ENCODE measurements around the gene ZCCHC14. TPM values are rescaled to one million over a fixed set of nuclear protein-coding genes. Genes with fewer than 3 reads are reported as not detected.
A peak's percentile ranks its signal among the peaks of the same experiment; 100 is the strongest.

ZCCHC14 gene
- total RNA-seq, 1 donor from 2014 or later, result 11.0 TPM

- peak overlapping the region; percentile 77 for H3K27ac Mint-ChIP-seq
- H3K4me1 Mint-ChIP-seq (ENCODE audit: low read depth), result peaks cover 25% of the 10 kb centered on the region
- peak; percentile 33 for DNase-seq (ENCODE audit: low spot score)
- peak overlapping the region; percentile 76 for H3K4me3 Mint-ChIP-seq
- no peaks in the 10 kb centered on the region for H3K9me3 Mint-ChIP-seq
- no peaks in the 10 kb centered on the region for H3K27me3 Mint-ChIP-seq (ENCODE audit: insufficient read depth)
- H3K36me3 Mint-ChIP-seq (ENCODE audit: low read depth), result no peaks in the 10 kb centered on the region
- intact Hi-C loops (cut with micrococcal nuclease), result loop anchor here (1.0 to 10.0 kb wide), 5 partner anchors 21 to 149 kb away; partner anchors contain the start of genes C16orf95 and ZCCHC14
These were observed 28.8 kb downstream of the ZCCHC14 start for GRCh38 chr16:87463722-87464690.

DNA sequence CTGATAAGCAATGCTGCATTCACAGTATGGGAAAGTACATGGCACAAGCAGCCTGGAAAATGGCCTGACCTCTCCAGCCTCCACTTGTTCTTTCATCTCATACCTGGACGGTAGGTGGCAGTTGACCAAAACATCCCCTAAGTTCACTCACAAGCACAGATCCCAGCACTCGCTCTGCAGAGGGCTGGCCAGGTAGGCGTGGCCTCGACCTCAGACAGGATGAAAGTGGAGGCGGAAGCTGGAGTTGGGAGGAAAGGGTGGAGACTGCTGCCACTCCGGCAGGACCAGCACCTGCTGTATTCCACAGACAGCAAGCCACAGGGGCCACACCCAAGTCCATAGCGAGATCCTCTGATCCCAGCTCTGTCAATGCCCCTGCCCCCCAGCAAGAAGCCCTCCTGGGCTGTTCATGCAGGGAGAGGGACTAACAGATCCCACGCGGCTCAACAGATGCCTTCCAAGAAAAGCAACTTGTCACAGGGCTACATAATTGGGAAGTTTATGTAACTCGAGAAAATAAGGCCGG, 31.3 kb downstream of the ZCCHC14 start:
- H3K27ac Mint-ChIP-seq, result no peak overlapping the region
- DNase-seq (ENCODE audit: low spot score), result no peak
- no peaks in the 10 kb centered on the region for H3K36me3 Mint-ChIP-seq (ENCODE audit: low read depth)
- intact Hi-C loops (cut with micrococcal nuclease), result loop anchor here (10.0 kb wide), 1 partner anchor 147 kb away; the partner anchor contains the start of gene C16orf95
- peaks cover 38% of the 10 kb centered on the region for H3K4me1 Mint-ChIP-seq (ENCODE audit: low read depth)
- H3K27me3 Mint-ChIP-seq (ENCODE audit: insufficient read depth), result no peaks in the 10 kb centered on the region
- no peaks in the 10 kb centered on the region for H3K9me3 Mint-ChIP-seq
- no peak overlapping the region for H3K4me3 Mint-ChIP-seq

- H3K4me3 Mint-ChIP-seq, result no peak overlapping the region
- intact Hi-C loops (cut with micrococcal nuclease), result loop anchor here (10.0 kb wide), 1 partner anchor 146 kb away; the partner anchor contains the start of gene C16orf95
- H3K4me1 Mint-ChIP-seq (ENCODE audit: low read depth), result peaks cover 38% of the 10 kb centered on the region
- no peaks in the 10 kb centered on the region for H3K36me3 Mint-ChIP-seq (ENCODE audit: low read depth)
- no peak overlapping the region for H3K27ac Mint-ChIP-seq
- no peaks in the 10 kb centered on the region for H3K27me3 Mint-ChIP-seq (ENCODE audit: insufficient read depth)
- no peak for DNase-seq (ENCODE audit: low spot score)
- no peaks in the 10 kb centered on the region for H3K9me3 Mint-ChIP-seq
These were observed 31.9 kb downstream of the ZCCHC14 start for GRCh38 chr16:87460936-87461335.

GRCh38 chr16:87459833-87460232, 33.0 kb downstream of the ZCCHC14 start:
- Mint-ChIP-seq H3K36me3 (ENCODE audit: low read depth) (no peaks in the 10 kb centered on the region), H3K4me1 (ENCODE audit: low read depth) (peaks cover 31% of the 10 kb centered on the region), H3K4me3 (no peak overlapping the region), H3K27ac (no peak overlapping the region), H3K27me3 (ENCODE audit: insufficient read depth) (no peaks in the 10 kb centered on the region), H3K9me3 (no peaks in the 10 kb centered on the region)
- intact Hi-C loops (cut with micrococcal nuclease), result loop anchor here (10.0 kb wide), 1 partner anchor 145 kb away; the partner anchor contains the start of gene C16orf95
- no peak for DNase-seq (ENCODE audit: low spot score)

DNA sequence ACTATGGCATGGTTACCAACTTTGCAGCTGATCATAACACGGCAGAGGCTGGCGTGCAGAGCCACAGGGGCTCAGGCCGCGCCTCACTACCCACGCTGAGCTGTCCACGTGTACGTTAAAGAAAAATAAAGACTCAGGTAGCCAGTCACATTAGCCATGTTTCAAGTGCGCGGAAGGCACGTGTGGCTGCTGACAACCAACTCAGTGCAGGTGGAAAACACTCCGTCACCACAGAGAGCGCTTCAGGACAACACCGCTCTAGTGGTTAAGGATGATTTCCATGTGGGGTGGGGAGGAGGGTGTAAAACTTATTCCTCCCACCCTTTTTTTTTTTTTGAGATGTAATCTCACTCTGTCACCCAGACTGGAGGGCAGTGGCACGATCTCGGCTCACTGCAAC, 33.8 kb downstream of the ZCCHC14 start:
- peaks cover 23% of the 10 kb centered on the region for H3K4me1 Mint-ChIP-seq (ENCODE audit: low read depth)
- no peaks in the 10 kb centered on the region for H3K9me3 Mint-ChIP-seq

GRCh38 chr16:87458424-87458915, 34.4 kb downstream of the ZCCHC14 start:
- H3K36me3 Mint-ChIP-seq (ENCODE audit: low read depth), result no peaks in the 10 kb centered on the region
- H3K9me3 Mint-ChIP-seq, result no peaks in the 10 kb centered on the region
- H3K4me1 Mint-ChIP-seq (ENCODE audit: low read depth), result peaks cover 19% of the 10 kb centered on the region
- intact Hi-C loops (cut with micrococcal nuclease), result no loop called here
- H3K27ac Mint-ChIP-seq, result no peak overlapping the region
- H3K27me3 Mint-ChIP-seq (ENCODE audit: insufficient read depth), result no peaks in the 10 kb centered on the region
- H3K4me3 Mint-ChIP-seq, result no peak overlapping the region
- no peak for DNase-seq (ENCODE audit: low spot score)

More for the DNA sequence above, 33.8 kb downstream of the ZCCHC14 start:
- no peak overlapping the region for H3K27ac Mint-ChIP-seq
- no peaks in the 10 kb centered on the region for H3K27me3 Mint-ChIP-seq (ENCODE audit: insufficient read depth)
- intact Hi-C loops (cut with micrococcal nuclease), result no loop called here
- DNase-seq (ENCODE audit: low spot score), result no peak
- H3K36me3 Mint-ChIP-seq (ENCODE audit: low read depth), result no peaks in the 10 kb centered on the region
- H3K4me3 Mint-ChIP-seq, result no peak overlapping the region

DNA sequence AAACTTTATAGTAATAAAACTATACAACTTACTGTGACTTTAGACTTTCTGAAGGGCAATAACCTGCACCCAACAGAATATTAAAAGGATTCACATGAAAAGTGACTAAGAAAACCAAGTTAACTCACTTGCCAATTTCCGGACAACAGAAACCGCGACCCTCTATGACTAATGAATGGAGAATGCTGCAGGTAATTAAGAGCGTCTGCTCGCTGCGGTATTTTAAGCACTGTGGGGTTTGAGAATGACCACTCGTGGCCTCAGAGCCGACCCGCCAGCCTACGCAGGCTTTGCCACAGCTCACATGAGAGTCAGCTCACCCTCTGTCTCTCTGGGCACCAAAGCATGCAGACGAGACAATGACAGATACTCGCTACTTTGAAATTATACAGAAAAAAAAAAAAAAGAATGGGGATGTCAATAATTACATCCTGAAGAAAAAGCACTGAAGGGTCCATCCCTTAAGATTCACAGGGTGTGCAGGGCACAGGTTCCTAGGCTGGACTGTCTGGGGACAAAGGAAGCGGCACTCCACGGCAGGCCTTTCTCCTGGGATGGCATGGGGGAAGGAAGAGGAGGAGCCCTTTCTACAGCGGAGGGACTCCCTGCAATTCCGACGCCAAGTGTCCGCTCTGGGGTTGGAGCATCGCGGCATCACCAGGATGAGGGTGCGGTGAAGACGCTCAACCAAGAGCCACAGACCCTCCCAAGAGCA, 35.0 kb downstream of the ZCCHC14 start:
- no peaks in the 10 kb centered on the region for H3K36me3 Mint-ChIP-seq (ENCODE audit: low read depth)
- DNase-seq (ENCODE audit: low spot score), result no peak
- peaks cover 19% of the 10 kb centered on the region for H3K4me1 Mint-ChIP-seq (ENCODE audit: low read depth)
- H3K27ac Mint-ChIP-seq, result no peak overlapping the region
- H3K4me3 Mint-ChIP-seq, result no peak overlapping the region
- H3K27me3 Mint-ChIP-seq (ENCODE audit: insufficient read depth), result no peaks in the 10 kb centered on the region
- intact Hi-C loops (cut with micrococcal nuclease), result no loop called here
- no peaks in the 10 kb centered on the region for H3K9me3 Mint-ChIP-seq

DNA sequence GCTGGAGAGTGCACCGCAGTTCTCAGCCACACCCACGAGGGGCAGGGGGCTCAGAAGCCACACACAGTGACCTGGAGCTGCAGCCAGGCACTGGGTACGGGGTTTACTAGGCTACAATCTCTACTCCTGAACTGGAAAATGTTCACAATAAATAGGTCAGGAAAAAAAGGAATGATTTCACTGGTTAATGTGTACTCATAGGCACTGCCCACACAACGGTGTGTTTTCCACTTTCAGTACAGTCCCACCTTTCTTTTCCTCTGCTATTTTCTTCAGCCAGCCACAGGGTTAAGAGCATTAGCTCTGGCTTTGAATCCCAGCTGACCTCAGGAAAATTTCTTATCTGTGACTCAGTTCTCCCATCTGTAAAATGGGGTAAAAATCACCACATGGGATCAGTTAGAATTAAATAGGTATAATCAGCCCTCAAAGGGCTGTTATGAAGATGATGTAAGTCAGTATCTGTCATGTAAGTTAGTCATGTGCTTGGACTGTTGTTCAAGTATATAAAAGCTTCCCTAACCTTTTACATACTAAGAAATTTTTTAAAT, 35.7 kb downstream of the ZCCHC14 start:
- no peak overlapping the region for H3K4me3 Mint-ChIP-seq
- no peaks in the 10 kb centered on the region for H3K27me3 Mint-ChIP-seq (ENCODE audit: insufficient read depth)

DNA sequence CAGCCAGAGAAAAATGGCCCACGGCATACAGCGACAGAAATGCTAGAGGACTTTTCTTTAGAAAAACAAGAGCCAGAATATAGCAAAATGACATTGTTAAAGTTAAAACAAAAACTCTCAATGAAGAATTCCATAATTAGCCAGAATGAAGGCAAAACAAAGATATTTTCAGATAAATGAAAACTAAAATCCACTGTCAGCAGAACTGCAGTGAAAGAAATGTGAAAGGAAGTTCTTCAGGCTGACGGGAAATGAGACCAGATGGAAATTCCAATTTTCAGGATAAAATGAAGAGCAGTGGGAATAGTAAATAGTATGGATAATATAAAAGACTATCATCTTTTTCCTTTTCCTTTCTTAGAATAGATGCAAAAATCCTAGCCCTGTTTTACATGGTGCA, 38.4 kb downstream of the ZCCHC14 start:
- Mint-ChIP-seq H3K27me3 (ENCODE audit: insufficient read depth) (no peaks in the 10 kb centered on the region), H3K36me3 (ENCODE audit: low read depth) (no peaks in the 10 kb centered on the region), H3K4me1 (ENCODE audit: low read depth) (peaks cover 14% of the 10 kb centered on the region), H3K4me3 (no peak overlapping the region), H3K9me3 (no peaks in the 10 kb centered on the region), H3K27ac (no peak overlapping the region)
- no peak for DNase-seq (ENCODE audit: low spot score)
- intact Hi-C loops (cut with micrococcal nuclease), result no loop called here

More for the DNA sequence above, 35.7 kb downstream of the ZCCHC14 start:
- Mint-ChIP-seq H3K27ac (no peak overlapping the region), H3K4me1 (ENCODE audit: low read depth) (peaks cover 19% of the 10 kb centered on the region), H3K36me3 (ENCODE audit: low read depth) (no peaks in the 10 kb centered on the region), H3K9me3 (no peaks in the 10 kb centered on the region)
- DNase-seq (ENCODE audit: low spot score), result no peak
- intact Hi-C loops (cut with micrococcal nuclease), result no loop called here

DNA sequence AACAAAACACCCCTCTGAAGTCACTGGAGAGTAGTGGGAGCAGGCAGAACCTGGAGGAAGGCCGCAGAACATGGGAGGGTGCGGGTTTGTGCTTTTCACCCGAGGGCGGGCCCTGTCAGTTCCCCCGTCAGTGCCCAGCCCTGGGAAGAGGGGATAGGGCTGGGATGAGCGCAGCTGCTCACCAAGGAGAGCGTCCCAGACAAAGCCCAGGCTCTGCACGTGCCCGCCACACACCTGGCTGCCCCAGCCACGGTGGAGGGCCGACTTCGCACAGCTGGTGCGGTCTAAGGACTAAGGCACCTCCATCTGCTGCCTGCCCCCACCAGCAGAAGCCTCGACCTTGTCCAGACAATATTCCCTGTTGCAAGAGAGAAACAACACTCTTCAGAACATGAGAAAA, 39.5 kb downstream of the ZCCHC14 start:
- Mint-ChIP-seq H3K9me3 (no peaks in the 10 kb centered on the region), H3K36me3 (ENCODE audit: low read depth) (peaks cover 2% of the 10 kb centered on the region), H3K27me3 (ENCODE audit: insufficient read depth) (no peaks in the 10 kb centered on the region), H3K4me1 (ENCODE audit: low read depth) (peaks cover 14% of the 10 kb centered on the region), H3K27ac (no peak overlapping the region), H3K4me3 (no peak overlapping the region)
- intact Hi-C loops (cut with micrococcal nuclease), result no loop called here
- no peak for DNase-seq (ENCODE audit: low spot score)

DNA sequence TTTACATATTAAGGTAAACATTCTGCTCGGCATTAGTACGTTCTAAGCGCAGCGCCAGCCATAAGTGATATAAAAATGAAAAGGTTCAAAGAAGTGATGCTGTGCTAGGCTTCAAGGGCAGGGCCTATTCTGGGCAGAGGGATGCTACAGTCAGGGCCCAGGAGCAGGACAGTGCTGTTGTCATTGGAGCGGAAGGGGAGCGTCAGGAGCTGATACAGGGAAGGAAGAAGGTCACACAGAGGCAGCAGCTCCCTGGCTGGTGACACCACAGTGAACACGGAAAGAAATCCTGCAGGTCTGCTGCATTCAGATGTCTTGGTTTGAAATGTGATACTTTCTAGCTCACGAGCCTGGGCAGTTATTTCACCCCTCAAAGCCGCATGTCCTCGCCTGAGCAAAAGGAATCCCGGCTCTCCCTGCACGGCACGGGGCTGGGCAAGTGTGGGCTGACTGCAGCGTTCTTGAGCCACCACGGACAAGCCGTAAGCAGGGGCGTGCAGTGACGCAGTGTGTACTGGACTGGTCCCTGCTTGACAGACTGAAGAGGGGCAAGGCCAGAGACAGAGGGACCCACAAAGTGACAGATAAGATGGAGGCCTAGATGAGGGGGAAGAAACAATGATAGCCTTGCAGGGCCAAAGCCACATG, 41.1 kb downstream of the ZCCHC14 start:
- H3K27ac Mint-ChIP-seq, result no peak overlapping the region
- H3K4me3 Mint-ChIP-seq, result no peak overlapping the region
- intact Hi-C loops (cut with micrococcal nuclease), result no loop called here
- H3K36me3 Mint-ChIP-seq (ENCODE audit: low read depth), result peaks cover 5% of the 10 kb centered on the region
- no peaks in the 10 kb centered on the region for H3K27me3 Mint-ChIP-seq (ENCODE audit: insufficient read depth)
- no peaks in the 10 kb centered on the region for H3K9me3 Mint-ChIP-seq
- no peaks in the 10 kb centered on the region for H3K4me1 Mint-ChIP-seq (ENCODE audit: low read depth)
- no peak for DNase-seq (ENCODE audit: low spot score)

- Mint-ChIP-seq H3K36me3 (ENCODE audit: low read depth) (peaks cover 6% of the 10 kb centered on the region), H3K27ac (no peak overlapping the region), H3K27me3 (ENCODE audit: insufficient read depth) (no peaks in the 10 kb centered on the region), H3K4me1 (ENCODE audit: low read depth) (no peaks in the 10 kb centered on the region), H3K9me3 (no peaks in the 10 kb centered on the region), H3K4me3 (no peak overlapping the region)
- intact Hi-C loops (cut with micrococcal nuclease), result no loop called here
- no peak for DNase-seq (ENCODE audit: low spot score)
These were observed 44.0 kb downstream of the ZCCHC14 start for GRCh38 chr16:87448866-87449265.

Data from activated T-helper 1 cell treated with anti-CD3 and anti-CD28 coated beads, Interleukin-12 subunit alpha, Interleukin-12 subunit beta, Interleukin-2, Interleukin-4 antibody, amounts not matched to agents 30 ng/mL and 10 ng/mL and 1 ng/mL, durations not matched to agents 14 hours and 24 hours and 36 hours (primary cell).